GM06990 (cell line): ENCODE results near the gene ZSWIM4.

ENCODE experiments used
- DNase-seq: peaks from one replicate; pipeline ENCODE4 v3.0.0-alpha.2; 2011; ENCODE audit not compliant: insufficient read length; ENCODE audit errors: extremely low read depth
- H3K27me3 ChIP-seq: replicated peaks from 2 replicates; pipeline ENCODE4 v1.6.0; 2011; ENCODE audit warnings: low read length; ENCODE audit not compliant: control insufficient read depth, insufficient read depth
- H3K36me3 ChIP-seq: 2 replicates; pipeline ENCODE4 v1.5.1; 2011; ENCODE audit warnings: low read length; ENCODE audit not compliant: control insufficient read depth, insufficient read depth
- H3K4me3 ChIP-seq: replicated peaks from 2 replicates; pipeline ENCODE4 v1.5.1; 2011; ENCODE audit warnings: low read depth, mild to moderate bottlenecking, control low read depth, low read length
- TF ChIP-seq, protein P1 (sequence below): IDR thresholded peaks from 2 replicates; pipeline ENCODE4 v1.5.1; 2011; ENCODE audit warnings: low read length, control low read depth, mild to moderate bottlenecking, inconsistent platforms; ENCODE audit not compliant: insufficient read depth, poor library complexity, severe bottlenecking

The ZSWIM4 gene

DNA sequence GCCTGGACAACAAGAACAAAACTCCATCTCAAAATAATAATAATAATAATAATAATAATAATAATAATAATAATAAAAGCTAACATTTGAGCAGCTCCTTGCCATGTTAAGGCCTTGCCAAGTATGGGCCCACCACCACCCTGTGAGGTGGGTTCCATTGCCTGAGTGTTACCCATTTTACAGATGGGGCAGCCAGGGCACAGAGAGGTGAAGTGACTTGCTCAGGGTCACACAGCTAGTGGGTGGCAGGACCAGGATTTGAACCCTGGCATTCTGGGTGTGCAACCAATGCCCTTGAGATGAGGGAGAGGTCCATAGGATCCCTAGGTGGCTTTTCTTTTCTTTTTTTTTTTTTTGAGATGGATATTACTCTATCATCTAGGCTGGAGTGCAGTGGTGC is 29.5 kb downstream of the ZSWIM4 start:
- Histone ChIP-seq H3K4me3 (no peak overlapping the region), H3K27me3 (no peaks in the 10 kb centered on the region), H3K36me3 (peaks cover 6% of the 10 kb centered on the region)
- TF ChIP-seq, protein P1, sequence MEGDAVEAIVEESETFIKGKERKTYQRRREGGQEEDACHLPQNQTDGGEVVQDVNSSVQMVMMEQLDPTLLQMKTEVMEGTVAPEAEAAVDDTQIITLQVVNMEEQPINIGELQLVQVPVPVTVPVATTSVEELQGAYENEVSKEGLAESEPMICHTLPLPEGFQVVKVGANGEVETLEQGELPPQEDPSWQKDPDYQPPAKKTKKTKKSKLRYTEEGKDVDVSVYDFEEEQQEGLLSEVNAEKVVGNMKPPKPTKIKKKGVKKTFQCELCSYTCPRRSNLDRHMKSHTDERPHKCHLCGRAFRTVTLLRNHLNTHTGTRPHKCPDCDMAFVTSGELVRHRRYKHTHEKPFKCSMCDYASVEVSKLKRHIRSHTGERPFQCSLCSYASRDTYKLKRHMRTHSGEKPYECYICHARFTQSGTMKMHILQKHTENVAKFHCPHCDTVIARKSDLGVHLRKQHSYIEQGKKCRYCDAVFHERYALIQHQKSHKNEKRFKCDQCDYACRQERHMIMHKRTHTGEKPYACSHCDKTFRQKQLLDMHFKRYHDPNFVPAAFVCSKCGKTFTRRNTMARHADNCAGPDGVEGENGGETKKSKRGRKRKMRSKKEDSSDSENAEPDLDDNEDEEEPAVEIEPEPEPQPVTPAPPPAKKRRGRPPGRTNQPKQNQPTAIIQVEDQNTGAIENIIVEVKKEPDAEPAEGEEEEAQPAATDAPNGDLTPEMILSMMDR = no peak
- no peak for DNase-seq

DNA sequence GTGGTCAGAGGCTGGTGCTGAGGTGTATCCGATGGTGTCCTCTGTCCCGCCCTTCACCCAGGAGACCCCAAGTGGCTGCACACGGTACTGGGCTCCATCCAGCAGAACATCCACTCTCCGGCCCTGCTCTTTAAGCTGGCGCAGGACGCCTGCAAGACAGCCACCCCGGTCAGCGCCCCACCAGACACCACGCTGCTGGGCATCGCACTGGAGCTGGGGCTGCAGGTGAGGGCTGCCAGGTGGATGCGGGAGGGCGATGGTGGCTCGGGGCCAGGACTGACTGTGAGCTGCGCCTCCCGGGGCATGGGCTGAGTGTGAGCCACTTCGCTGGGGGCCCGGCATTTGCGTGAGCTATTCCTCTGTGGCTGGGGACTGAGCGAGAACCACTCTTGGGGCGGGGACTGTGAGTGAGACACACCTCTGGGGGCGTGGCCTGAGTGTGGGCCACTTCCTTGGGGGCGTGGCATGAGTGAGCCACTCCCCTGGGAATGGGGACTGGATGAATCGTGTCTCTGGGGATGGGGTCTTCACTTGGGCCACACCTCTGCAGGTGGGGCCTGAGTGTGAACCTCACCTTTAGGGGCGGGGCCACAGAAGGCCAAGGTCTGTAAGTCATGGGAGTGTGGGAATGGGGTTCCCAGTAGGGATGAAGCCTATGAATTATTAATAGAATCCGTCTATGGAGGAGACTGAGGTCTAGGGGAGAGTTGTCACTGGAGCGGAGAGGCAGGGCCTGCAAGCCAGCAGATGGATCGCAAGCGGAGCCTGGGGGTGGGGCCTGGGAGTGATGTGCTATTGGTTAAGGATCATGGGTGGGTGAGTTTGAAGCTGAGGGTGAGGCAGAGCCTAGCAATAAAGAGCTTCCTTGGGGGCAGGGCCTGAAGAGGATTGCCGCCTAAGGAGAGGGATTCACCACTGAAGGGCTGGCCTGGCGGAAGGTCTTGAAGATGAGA is 30.5 kb downstream of the ZSWIM4 start:
- Histone ChIP-seq H3K4me3 (no peak overlapping the region), H3K36me3 (peaks cover 10% of the 10 kb centered on the region), H3K27me3 (no peaks in the 10 kb centered on the region)
- DNase-seq = no peak
- TF ChIP-seq, protein P1 = peak; percentile 0

DNA sequence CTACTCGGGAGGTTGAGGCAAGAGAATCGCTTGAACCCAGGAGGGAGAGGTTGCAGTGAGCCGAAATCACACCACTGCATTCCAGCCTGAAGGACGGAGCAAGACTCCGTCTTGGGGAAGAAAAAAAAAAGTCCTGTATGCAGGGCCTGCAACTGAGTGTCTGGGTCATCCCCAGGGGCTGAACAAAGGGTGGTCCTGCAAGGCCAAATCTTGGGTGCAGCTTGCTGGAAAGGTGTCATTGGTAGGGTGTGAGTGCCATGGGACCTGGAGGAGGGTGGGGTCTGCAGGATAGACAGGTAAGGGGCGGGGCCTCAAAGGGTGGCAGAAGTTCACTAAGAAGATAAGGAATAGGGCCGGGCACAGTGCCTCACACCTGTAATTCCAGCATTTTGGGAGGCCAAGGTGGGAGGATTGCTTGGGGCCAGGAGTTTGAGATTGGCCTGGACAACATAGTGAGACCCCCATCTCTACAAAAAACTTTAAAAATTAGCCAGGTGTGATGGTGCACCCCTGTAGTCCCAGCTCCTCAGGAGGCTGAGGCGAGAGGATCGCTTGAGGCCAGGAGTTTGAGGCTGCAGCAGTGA is 31.5 kb downstream of the ZSWIM4 start:
- no peak overlapping the region for H3K4me3 ChIP-seq
- peaks cover 13% of the 10 kb centered on the region for H3K36me3 ChIP-seq
- no peak for DNase-seq
- TF ChIP-seq, protein P1 = no peak
- H3K27me3 ChIP-seq = no peaks in the 10 kb centered on the region

DNA sequence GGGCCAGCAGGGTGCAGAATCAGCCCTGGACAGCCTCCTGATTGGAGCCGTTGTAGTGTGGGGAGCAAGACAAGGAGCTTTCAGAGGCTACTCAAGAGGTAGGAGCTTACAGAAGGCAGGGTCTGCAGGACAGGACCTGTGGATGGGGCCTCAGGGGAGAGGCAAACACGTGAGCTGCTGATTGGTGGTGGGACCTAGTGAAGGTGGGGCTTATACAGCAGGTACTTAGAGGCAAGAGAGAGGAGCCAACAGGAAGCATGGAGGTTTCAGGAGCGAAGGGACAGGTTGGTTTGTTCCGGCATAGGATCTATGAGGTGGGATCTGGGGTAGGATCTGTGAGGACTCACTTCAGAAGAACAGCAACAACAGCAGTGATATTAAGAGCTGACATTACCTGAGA is 32.4 kb downstream of the ZSWIM4 start:
- TF ChIP-seq, protein P1 = no peak
- no peak for DNase-seq
- H3K36me3 ChIP-seq = peaks cover 13% of the 10 kb centered on the region

DNA sequence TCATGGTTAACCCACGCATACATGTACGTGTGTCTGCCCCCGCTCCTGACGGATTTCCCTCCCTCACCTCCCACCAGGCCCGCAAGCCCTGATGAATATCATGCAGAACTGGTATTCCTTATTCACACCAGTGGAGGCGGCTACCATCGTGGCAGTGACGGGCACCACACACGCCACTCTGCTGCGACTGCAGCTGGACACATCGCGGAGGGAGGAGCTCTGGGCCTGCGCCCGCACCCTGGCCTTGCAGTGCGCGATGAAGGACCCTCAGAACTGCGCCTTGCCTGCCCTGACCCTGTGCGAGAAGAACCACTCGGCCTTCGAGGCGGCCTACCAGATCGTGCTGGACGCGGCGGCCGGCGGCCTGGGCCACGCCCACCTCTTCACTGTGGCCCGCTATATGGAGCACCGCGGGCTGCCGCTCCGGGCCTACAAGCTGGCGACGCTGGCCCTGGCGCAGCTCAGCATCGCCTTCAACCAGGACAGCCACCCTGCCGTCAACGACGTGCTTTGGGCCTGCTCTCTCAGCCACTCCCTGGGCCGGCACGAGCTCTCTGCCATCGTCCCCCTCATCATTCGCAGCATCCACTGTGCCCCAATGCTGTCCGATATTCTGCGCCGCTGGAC is 35.0 kb downstream of the ZSWIM4 start:
- Histone ChIP-seq H3K36me3 (peaks cover 15% of the 10 kb centered on the region), H3K27me3 (no peaks in the 10 kb centered on the region), H3K4me3 (no peak overlapping the region)
- TF ChIP-seq, protein P1 = no peak
- no peak for DNase-seq

More for the DNA sequence above, 32.4 kb downstream of the ZSWIM4 start:
- H3K4me3 ChIP-seq = no peak overlapping the region
- no peaks in the 10 kb centered on the region for H3K27me3 ChIP-seq
